OCI-LY7 (cell line): ENCODE results near the gene RIN3. TPM values are rescaled to one million over a fixed set of nuclear protein-coding genes. Genes with fewer than 3 reads are reported as not detected.

Source experiments
- BruUV-seq: library from RNA; stranded (reverse); fragments of 400-500 nt; replicated peaks from 2 replicates; lab custom pipeline; 2021; lab: Mats Ljungman, UMichigan
- CTCF ChIA-PET: fragments of 300-600 bp; sonication (Branson Sonifier 250); formaldehyde crosslinking; loops from one replicate; lab custom pipeline; 2022; ENCODE audit warnings: antibody characterized with exemption; ENCODE audit not compliant: unreplicated experiment; lab: Charles Lee
- POLR2A ChIA-PET: fragments of 300-600 bp; sonication (Branson Sonifier 250); formaldehyde crosslinking; loops from one replicate; lab custom pipeline; 2022; ENCODE audit warnings: antibody characterized with exemption; lab: Charles Lee
- DNase-seq: peaks from one replicate; pipeline ENCODE4 v3.0.0-alpha.2; 2015; ENCODE audit warnings: low spot score
- H2AFZ ChIP-seq: fragments of 200-600 bp; sonication (generic), shearing (Covaris generic); 2 replicates; pipeline ENCODE4 v1.6.1; 2014; ENCODE audit warnings: mild to moderate bottlenecking, antibody characterized with exemption, low read length, moderate library complexity
- H3K27ac ChIP-seq: fragments of 200-600 bp; sonication (generic); 2 replicates; pipeline ENCODE4 v1.5.1; 2014; ENCODE audit warnings: mixed run types, low read depth, mild to moderate bottlenecking, moderate library complexity, low read length, inconsistent platforms; ENCODE audit not compliant: poor library complexity, severe bottlenecking
- H3K36me3 ChIP-seq: fragments of 200-600 bp; sonication (generic); 2 replicates; pipeline ENCODE4 v1.6.1; 2014; ENCODE audit warnings: mild to moderate bottlenecking, antibody characterized with exemption, low read length, moderate library complexity, mixed read lengths; ENCODE audit not compliant: insufficient read depth
- H3K4me1 ChIP-seq: fragments of 200-600 bp; sonication (generic); 2 replicates; pipeline ENCODE4 v1.5.1; 2014; ENCODE audit warnings: mild to moderate bottlenecking, low read length; ENCODE audit not compliant: insufficient read depth, poor library complexity, severe bottlenecking
- H3K4me2 ChIP-seq: fragments of 200-600 bp; sonication (generic); 2 replicates; pipeline ENCODE4 v1.6.1; 2014; ENCODE audit warnings: mild to moderate bottlenecking, low read length
- H3K4me3 ChIP-seq: fragments of 200-600 bp; sonication (generic); 2 replicates; pipeline ENCODE4 v1.5.1; 2014; ENCODE audit warnings: mild to moderate bottlenecking, low read depth, low read length; ENCODE audit not compliant: poor library complexity, severe bottlenecking
- H3K79me2 ChIP-seq: fragments of 200-600 bp; sonication (generic); 2 replicates; pipeline ENCODE4 v1.6.1; 2016; ENCODE audit warnings: low read depth, mild to moderate bottlenecking, low read length, moderate library complexity, mixed read lengths; ENCODE audit not compliant: insufficient read depth
- H3K9me2 ChIP-seq: fragments of 200-600 bp; sonication (generic); 2 replicates; pipeline ENCODE4 v1.6.1; 2016; ENCODE audit warnings: mild to moderate bottlenecking, low read length, mixed read lengths; ENCODE audit not compliant: insufficient read depth
- H3K9me3 ChIP-seq: fragments of 200-600 bp; sonication (generic); 2 replicates; pipeline ENCODE4 v1.6.1; 2014; ENCODE audit warnings: mild to moderate bottlenecking, mixed run types, low read length, mixed read lengths
- H4K20me1 ChIP-seq: fragments of 200-600 bp; sonication (generic); 2 replicates; pipeline ENCODE4 v1.6.1; 2014; ENCODE audit warnings: mild to moderate bottlenecking, antibody characterized with exemption, low read length, moderate library complexity, mixed read lengths; ENCODE audit not compliant: insufficient read depth
- CTCF ChIP-seq: fragments of 200-600 bp; sonication (generic); conservative IDR thresholded peaks from 2 replicates; pipeline ENCODE4 v1.5.1; 2014; ENCODE audit warnings: mild to moderate bottlenecking, antibody characterized with exemption, low read length, moderate library complexity, mixed read lengths
- EZH2phosphoT487 ChIP-seq: fragments of 200-600 bp; sonication (generic); IDR thresholded peaks from 2 replicates; pipeline ENCODE4 v1.6.1; 2018; ENCODE audit warnings: low read depth, borderline replicate concordance, mild to moderate bottlenecking, mixed run types, antibody characterized with exemption, low read length, moderate library complexity, mixed read lengths
- intact Hi-C: fragments of 100-400 bp; cut with micrococcal nuclease; formaldehyde crosslinking; loops from one replicate; pipeline ENCODE4 v1.10.0; 2022; ENCODE audit not compliant: unreplicated experiment
- total RNA-seq, 2 experiments: library from RNA; depleted of rRNA in 1 of 2; stranded (reverse); fragments of >200 nt in 1 of 2; shearing (Covaris generic) in 1 of 2; gene quantifications; 2 replicates each; pipeline ENCODE4 v1.2.3, GENCODE V29; 2014 to 2022

Gene RIN3
- total RNA-seq, 2 experiments from 2014 or later, result not detected

- Histone ChIP-seq H3K4me2 (no peak overlapping the region), H3K27ac (no peak overlapping the region), H3K4me3 (no peak overlapping the region), H3K9me2 (no peaks in the 10 kb centered on the region), H3K9me3 (no peaks in the 10 kb centered on the region), H3K79me2 (no peaks in the 10 kb centered on the region), H3K36me3 (no peaks in the 10 kb centered on the region), H4K20me1 (no peaks in the 10 kb centered on the region), H3K4me1 (no peaks in the 10 kb centered on the region), H2AFZ (no peak overlapping the region)
- TF ChIP-seq EZH2phosphoT487 (no peak), CTCF (no peak)
- intact Hi-C loops, result no loop called here
- ChIA-PET POLR2A (interaction anchor here (0.6 to 0.7 kb wide), 2 partner anchors 230 to 236 kb away, joined by 3 read pairs; no protein-coding TSS in a partner anchor), CTCF (no interaction called here)
- BruUV-seq, result no TSS peak
- no peak for DNase-seq
Measured at GRCh38 chr14:92464716-92465115, 48.9 kb upstream of the RIN3 start.

GRCh38 chr14:92465353-92466055, 48.1 kb upstream of the RIN3 start:
- Histone ChIP-seq H3K9me3 (no peaks in the 10 kb centered on the region), H4K20me1 (no peaks in the 10 kb centered on the region), H3K36me3 (no peaks in the 10 kb centered on the region), H3K79me2 (no peaks in the 10 kb centered on the region), H3K27ac (no peak overlapping the region), H3K9me2 (no peaks in the 10 kb centered on the region), H3K4me1 (no peaks in the 10 kb centered on the region), H3K4me3 (no peak overlapping the region), H2AFZ (no peak overlapping the region), H3K4me2 (no peak overlapping the region)
- BruUV-seq, result no TSS peak
- ChIA-PET CTCF (no interaction called here), POLR2A (interaction anchor here (0.6 to 0.7 kb wide), 2 partner anchors 230 to 235 kb away, joined by 3 read pairs; no protein-coding TSS in a partner anchor)
- no peak for DNase-seq
- intact Hi-C loops, result no loop called here
- TF ChIP-seq EZH2phosphoT487, result no peak
- no peak for TF ChIP-seq CTCF

GRCh38 chr14:92466059-92466458, 47.5 kb upstream of the RIN3 start:
- Histone ChIP-seq H3K36me3 (no peaks in the 10 kb centered on the region), H2AFZ (no peak overlapping the region), H3K9me3 (no peaks in the 10 kb centered on the region), H3K4me3 (no peak overlapping the region), H4K20me1 (no peaks in the 10 kb centered on the region), H3K79me2 (no peaks in the 10 kb centered on the region), H3K4me2 (no peak overlapping the region), H3K9me2 (no peaks in the 10 kb centered on the region), H3K27ac (no peak overlapping the region), H3K4me1 (no peaks in the 10 kb centered on the region)
- intact Hi-C loops, result no loop called here
- ChIA-PET POLR2A (no interaction called here), CTCF (no interaction called here)
- no peak for TF ChIP-seq CTCF
- no peak for TF ChIP-seq EZH2phosphoT487
- no TSS peak for BruUV-seq
- no peak for DNase-seq
